HTR-8/SVneo (cell line): ENCODE results near the gene PPP2R2C.

Experiments
- DNase-seq: peaks from one replicate; pipeline ENCODE4 v3.0.0; 2011; ENCODE audit warnings: low spot score, mixed read lengths; ENCODE audit not compliant: insufficient read length
- FAIRE-seq: peaks from 2 replicates; lab custom pipeline; 2011; peaks lifted over from hg19 to GRCh38; lab: Jason Lieb, UNC

Gene PPP2R2C

DNA sequence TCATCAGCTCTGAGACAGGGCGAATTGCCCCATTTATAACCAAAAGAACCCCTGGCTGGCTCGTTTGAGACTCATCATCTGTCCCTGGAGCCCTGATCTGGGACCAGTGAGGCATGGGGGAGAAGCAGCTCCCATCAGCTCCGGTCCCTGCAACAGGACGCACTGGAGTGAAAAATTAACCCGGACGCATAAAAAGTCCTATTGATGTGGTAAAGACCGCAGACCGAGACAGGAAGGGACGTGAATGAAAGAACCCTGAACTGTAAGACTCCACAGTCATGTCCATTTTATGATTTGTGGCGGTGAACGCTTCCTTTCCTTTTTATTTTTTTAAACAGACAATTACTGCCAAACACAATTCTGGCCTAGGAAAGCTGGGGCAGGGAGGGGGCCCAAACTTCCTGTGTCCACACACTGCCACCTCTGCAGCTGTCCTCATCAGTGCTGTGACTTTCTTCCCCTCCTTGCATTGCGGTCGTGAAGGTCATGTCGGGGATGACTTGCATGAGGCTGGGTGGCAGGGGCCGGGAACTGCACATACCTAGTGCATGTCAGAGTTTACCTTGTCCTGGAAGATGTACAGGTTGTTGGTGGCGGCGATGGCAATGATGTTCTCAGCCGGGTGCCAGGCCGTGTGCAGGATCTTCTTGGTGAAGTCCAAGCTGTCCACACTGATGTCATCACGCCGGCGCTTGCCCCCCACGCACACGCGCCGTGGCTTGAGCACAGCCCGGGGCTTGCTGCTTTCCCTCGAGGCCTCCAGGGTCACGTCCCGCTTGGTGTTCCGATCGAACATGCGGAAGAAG is 149.4 kb downstream of the PPP2R2C start:
- DNase-seq (no peak), FAIRE-seq (no peak)

DNA sequence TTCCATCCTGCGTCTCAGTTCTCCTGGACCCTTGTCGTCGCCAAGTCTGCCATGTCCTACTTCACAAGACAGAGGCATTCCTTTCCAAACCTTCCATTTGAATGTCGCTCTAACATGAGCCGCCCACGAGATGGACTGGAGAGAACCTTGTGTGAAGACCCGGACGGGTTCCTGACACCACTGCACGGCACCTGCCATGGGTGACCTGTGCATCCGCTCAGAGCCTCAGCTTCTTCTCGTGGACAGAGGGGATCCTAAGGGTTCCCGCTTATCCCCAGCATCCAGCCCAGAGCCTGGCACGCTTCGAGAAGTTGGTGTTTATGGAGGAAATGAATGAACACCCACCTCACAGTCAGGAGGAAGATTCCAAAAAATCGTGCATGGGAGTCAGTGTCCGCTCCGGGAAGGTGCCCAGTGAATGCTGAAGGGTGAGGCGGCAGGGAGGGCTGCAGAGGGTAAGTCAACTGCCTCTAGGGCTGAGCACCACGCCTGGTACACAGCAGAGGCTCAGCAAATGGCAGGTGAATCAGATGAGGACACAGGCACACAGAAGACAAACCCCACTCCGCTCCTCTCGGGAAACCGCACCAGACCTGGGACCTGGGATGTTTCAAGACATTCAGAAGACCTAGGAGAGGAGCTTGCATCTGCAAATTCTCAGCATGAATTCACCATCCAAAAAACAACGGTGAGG is 150.2 kb downstream of the PPP2R2C start:
- FAIRE-seq (no peak), DNase-seq (no peak)

DNA sequence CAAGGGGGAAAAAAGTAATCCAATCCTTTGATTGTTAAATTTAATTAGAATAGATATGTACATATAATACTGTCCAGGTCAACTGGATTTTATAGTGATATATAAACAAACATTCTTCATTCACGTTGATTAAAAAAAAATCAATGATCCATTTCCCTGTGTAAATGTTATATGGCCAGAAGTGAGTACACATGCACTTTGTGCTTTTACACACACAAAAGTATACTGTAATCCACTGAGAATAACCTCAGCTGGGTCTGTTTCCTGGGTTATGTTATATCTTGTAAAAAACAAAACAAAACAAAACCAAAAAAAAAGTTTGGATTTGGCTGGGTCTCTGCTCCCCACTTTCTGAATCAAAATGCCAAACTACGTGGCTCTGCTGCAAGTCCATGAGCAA is 151.1 kb downstream of the PPP2R2C start:
- FAIRE-seq = no peak
- no peak for DNase-seq

DNA sequence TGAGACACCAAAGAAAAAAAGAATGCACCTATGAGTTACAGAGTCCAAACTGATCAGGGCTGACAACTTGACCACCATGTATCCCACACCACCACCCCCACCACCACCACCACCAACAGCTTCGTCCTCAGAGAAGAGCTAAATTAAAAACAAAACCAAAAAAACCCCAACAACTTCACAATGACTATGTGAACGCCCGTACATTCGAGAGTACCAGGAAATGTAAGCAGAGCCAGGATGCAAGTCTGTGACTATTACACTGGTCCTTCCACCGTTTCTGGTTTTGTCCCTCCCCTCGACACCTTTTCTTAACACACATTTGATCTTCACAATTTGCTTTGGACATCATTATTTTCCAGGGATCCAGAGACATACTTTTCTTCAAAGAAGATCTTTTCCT is 151.8 kb downstream of the PPP2R2C start:
- no peak for DNase-seq
- FAIRE-seq = no peak

DNA sequence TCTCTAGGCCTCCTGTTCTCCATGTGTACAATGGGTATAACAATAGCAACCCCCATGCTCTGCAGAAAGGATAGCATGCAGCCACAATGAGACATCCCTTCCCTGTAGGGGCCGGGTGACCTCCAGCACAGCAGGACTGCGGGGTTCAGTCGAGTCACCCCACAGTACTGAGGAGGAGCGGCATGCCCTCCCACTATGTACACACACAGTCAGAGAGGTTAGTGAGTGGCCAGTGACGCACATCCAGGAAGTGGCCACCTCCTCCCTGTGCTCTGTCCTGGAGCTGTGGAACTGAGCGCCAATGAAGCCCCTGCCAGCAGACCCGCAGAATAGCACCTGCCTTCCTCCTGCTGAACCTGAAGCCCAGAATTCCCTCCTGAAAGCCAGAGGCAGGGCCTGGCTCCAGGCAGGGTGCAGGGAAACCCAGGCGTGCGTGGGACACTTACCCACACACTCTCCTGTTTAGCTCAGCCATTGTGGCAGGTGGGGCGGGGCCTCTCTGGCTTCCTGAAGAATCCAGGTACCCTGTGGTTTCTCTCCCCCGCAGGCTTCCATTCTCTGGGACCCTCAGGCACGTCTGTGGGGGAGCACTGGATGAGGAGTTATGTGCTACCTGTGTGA is 152.8 kb downstream of the PPP2R2C start:
- DNase-seq = no peak

DNA sequence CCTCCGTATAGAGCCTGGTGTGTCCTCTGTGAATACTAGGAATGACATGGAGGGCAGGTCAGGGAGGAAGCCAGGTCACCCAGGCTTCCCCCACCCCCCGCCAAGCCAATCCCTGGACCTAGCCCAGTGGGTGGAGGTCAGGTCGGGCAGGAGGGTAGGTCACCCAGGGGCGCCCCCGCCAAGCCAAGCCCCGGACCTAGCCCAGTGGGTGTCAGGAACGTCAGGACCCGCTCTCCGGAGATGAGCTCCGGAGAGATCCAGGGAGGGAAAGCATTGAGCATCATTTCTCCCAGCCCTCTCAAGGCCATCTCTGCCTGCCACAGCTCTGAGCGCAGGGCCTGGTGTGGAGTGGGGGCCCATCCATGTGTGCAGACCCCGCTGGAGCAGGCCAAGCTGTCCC is 154.2 kb downstream of the PPP2R2C start:
- no peak for FAIRE-seq

More for the DNA sequence above, 152.8 kb downstream of the PPP2R2C start:
- no peak for FAIRE-seq

DNA sequence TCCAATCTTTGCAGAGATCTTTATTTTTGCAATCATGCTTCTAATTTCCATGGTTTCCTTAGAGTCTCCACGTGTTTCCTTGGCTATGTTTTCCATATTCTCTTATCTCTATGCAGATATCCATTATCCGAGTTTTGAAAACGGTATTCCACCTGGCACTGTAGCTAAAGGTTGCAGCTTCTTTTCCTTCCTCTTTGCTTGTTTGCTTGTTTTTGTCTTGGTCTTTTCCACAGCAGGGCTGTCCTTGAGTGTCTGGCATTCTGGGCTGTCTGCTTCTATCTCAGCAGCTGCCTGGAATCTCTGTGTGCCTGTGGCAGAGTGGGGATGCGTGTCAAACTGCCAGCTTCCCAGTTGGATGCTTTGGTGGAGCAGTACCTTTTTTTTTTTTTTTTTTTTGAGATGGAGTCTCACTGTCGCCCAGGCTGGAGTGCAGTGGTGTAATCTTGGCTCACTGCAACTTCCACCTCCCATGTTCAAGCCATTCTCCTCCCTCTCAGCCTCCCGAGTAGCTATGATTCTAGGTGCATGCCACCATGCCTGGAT is 155.9 kb downstream of the PPP2R2C start:
- DNase-seq (no peak), FAIRE-seq (no peak)

More for the DNA sequence above, 154.2 kb downstream of the PPP2R2C start:
- DNase-seq = no peak

DNA sequence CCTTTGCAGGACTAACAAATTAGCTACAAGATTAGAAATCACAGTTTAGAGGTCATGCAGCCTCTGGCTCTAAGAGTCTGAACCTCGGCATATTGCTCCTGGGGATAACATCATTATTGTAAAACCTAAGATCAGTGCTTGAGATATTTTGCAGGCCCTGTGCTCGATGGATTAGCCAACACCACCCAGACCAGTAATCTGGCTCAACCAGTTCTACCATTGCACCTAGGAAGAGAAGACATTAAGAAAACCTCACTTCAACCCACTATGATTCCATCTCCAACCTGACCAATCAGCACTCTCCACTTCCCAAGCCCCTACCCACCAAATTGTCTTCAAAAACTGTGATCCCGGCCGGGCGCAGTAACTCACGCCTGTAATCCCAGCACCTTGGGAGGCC is 159.2 kb downstream of the PPP2R2C start:
- no peak for DNase-seq
- FAIRE-seq = no peak

DNA sequence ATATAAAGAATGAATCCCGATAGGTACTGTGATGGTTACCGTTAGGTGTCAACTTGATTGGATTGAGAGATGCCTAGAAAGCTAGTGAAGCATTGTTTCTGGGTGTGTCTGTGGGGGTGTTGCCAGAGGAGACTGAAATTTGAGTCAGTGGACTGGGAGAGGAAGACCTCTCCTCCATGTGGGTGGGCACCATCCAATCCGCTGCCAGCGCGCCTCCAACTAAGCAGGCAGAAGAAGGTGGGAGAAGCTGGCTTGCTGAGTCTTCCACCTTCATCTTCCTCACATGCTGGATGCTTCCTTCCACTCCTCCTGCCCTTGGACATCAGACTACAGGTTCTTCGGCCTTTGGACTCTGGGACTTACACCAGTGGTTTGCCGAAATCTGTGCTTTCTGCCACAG is 162.6 kb downstream of the PPP2R2C start:
- no peak for FAIRE-seq

DNA sequence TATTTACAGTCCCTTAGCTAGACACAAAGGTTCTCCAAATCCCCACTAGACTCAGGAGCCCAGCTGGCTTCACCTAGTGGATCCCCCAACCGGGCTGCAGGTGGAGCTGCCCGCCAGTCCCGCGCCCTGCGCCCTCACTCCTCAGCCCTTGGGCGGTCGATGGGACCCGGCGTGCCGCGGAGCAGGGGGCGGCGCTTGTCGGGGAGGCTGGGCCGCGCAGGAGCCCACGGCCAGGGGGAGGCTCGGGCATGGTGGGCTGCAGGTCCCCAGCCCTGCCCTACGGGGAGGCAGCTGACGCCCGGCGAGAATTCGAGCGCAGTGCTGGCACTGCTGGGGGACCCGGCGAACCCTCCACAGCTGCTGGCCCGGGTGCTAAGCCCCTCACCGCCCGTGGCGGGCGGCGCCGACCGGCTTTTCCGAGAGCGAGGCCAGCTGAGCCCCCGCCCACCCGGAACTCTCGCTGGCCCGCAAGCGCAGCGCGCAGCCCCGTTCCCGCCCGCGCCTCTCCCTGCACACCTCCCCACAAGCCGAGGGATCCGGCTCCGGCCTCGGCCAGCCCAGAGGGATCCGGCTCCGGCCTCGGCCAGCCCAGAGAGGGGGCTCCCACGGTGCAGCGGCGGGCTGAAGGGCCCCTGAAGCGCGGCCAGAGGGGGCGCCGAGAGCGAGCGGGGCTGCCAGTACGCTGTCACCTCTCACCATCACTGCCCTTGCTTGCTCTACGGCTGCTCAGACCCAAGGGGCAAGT is 163.3 kb downstream of the PPP2R2C start:
- DNase-seq = no peak
- no peak for FAIRE-seq

More for the DNA sequence above, 162.6 kb downstream of the PPP2R2C start:
- DNase-seq = no peak

DNA sequence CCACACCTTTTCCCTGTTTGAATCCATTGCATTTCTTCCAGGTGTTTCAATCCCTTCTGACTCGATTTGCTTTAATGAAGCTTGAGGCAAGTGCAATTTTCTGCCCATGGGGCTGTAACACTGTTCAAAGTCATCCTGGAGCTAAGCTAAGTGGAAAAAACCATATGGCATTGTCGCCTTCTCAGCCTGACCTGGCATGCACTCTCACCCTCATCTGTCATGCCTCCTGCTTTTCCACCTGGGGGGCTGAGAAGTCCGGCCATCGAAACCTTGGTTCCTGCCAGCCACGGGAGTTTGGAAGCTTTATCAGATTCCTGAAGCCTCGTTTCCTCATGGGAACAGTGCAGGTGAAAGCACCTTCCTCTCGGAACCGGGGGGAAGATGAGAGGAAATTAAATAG is 164.5 kb downstream of the PPP2R2C start:
- DNase-seq (no peak), FAIRE-seq (no peak)

DNA sequence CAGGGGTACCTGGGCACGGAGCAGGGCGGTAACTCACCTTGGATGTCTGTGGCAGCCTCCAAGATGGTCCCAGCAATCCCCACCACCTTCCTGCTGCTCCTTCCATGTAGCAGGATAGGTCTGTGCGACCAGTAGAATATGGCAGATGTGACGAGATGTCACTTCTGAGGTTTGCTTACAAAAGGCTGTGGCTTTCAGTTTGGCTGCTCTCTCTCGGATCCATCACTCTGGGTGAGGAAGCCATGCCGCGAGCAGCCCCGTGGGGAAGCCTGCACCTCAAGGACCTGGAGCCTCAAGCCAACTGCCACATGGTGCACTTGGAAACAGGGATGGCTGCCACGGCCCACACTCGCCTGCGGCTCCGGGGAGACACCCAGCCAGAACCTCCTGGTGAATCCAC is 165.2 kb downstream of the PPP2R2C start:
- no peak for FAIRE-seq

DNA sequence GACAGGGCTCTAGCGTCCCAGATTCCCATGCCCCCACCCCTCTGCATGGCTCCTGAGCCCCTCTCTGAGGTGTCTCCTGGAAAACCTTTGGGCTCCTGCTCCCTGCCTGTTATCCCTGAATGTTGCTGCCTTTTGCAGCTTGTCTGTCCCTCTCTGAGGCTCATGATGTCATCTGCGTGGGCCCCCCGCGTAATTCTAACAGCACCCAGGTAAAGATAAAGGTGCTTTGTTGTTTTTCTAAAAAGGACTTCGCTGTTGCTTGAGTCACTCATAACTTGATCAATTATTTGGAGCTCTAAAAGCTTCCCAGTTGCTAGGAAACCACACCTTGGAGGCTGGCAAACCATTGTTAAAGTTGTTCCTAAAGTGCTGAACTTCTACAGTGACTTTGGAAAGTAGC is 166.1 kb downstream of the PPP2R2C start:
- FAIRE-seq = no peak
- no peak for DNase-seq

More for the DNA sequence above, 165.2 kb downstream of the PPP2R2C start:
- no peak for DNase-seq

DNA sequence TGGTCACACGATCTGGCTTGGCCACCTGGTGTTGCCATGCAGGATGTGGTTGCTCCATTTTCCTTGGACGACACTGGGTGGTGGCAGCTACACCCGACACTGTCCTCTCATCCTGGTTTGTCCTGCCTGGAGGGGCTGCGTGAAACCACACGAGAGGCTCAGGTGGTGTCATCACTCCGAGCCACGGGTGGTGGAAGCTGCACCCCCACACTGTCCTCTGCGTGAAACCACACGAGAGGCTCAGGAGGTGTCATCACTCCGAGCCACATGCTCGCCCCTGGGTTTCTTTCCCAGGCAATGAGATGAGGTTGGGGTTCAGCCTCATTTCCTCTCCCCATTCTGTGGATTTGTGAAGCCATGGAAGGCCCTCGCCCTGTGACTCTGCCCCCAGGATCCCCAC is 168.5 kb downstream of the PPP2R2C start:
- no peak for DNase-seq
- no peak for FAIRE-seq

DNA sequence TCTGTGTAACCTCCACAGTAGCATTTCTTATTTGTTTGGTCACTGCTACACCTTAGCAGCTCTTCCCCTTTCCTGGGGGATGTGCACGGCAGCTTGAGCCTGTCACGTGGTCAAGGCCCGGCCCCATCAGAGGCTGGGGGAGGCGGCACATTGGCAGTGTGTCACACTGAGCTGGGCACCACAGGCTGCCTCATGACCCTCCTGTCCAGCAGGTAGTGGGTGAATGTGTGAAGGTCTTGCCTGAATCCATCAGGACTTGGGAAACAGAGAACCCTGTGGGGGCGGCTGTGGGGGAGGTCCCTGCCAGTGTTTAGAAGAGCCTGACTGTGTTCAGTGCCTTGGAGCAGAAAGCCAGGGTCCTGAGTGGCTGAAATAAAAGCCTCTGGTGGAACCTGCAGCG is 169.5 kb downstream of the PPP2R2C start:
- DNase-seq = no peak
- no peak for FAIRE-seq

DNA sequence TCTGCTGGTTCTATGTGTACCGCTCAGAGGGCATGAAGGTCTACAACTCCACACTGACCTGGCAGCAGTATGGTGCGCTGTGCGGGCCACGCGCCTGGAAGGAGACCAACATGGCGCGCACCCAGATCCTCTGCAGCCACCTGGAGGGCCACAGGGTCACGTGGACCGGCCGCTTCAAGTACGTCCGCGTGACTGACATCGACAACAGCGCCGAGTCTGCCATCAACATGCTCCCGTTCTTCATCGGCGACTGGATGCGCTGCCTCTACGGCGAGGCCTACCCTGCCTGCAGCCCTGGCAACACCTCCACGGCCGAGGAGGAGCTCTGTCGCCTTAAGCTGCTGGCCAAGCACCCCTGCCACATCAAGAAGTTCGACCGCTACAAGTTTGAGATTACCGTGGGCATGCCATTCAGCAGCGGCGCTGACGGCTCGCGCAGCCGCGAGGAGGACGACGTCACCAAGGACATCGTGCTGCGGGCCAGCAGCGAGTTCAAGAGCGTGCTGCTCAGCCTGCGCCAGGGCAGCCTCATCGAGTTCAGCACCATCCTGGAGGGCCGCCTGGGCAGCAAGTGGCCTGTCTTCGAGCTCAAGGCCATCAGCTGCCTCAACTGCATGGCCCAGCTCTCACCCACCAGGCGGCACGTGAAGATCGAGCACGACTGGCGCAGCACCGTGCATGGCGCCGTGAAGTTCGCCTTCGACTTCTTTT is 170.5 kb downstream of the PPP2R2C start:
- no peak for FAIRE-seq

DNA sequence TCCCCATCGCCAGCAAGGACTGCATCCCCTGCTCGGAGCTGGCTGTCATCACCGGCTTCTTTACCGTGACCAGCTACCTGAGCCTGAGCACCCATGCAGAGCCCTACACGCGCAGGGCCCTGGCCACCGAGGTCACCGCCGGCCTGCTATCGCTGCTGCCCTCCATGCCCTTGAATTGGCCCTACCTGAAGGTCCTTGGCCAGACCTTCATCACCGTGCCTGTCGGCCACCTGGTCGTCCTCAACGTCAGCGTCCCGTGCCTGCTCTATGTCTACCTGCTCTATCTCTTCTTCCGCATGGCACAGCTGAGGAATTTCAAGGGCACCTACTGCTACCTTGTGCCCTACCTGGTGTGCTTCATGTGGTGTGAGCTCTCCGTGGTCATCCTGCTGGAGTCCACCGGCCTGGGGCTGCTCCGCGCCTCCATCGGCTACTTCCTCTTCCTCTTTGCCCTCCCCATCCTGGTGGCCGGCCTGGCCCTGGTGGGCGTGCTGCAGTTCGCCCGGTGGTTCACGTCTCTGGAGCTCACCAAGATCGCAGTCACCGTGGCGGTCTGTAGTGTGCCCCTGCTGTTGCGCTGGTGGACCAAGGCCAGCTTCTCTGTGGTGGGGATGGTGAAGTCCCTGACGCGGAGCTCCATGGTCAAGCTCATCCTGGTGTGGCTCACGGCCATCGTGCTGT is 171.2 kb downstream of the PPP2R2C start:
- FAIRE-seq (no peak), DNase-seq (no peak)

More for the DNA sequence above, 170.5 kb downstream of the PPP2R2C start:
- no peak for DNase-seq

DNA sequence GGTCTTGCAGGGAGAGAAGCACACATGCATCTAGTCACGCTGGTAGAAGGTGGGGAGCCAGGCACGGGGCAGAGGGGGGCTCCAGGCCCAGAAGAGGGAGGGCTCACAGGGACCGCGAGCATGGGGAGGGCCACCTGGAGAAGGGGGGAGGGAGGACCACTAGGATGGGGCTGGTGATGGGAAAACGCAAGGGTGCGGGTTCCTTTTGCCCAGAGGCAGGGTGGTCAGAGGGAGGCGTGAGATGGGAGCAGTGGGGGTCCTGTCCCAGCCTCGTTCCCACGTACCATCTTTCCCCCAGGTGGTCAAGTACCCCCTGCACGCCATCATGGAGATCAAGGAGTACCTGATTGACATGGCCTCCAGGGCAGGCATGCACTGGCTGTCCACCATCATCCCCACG is 172.1 kb downstream of the PPP2R2C start:
- DNase-seq (no peak), FAIRE-seq (no peak)

DNA sequence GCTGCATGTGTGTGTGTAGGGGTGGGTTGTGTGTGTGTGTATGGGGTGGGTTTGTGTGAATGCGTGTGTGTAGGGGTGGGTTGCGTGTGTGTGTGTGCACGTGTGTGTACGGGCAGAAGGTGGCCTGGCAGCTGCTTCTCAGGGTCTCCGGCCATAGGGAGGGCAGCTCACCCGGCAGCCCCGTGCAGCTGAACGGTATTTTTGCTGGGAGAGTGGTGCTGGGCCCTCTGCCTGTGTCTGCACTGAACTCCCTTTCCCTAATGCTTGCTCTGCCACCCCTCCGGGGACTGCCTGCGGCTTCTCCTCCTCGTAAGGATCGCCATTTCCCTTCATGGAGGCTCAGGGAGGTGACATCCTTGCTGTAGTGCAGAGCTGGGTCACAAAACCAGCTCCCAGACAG is 172.5 kb downstream of the PPP2R2C start:
- FAIRE-seq = no peak
- no peak for DNase-seq
